Glutamatergic neuron (in vitro differentiated cells): Measurements from ENCODE around the gene TCF12. TPM values are rescaled to one million over a fixed set of nuclear protein-coding genes. Genes with fewer than 3 reads are reported as not detected.

Experiments used
- DNase-seq: peaks from one replicate; pipeline ENCODE4 v3.0.0; 2022
- H3K27ac Mint-ChIP-seq: one replicate; pipeline ENCODE4 v1.8.0; 2020; ENCODE audit warnings: mild to moderate bottlenecking, mixed read lengths, inconsistent platforms; ENCODE audit not compliant: unreplicated experiment
- H3K27me3 Mint-ChIP-seq: one replicate; pipeline ENCODE4 v1.8.0; 2020; ENCODE audit warnings: mild to moderate bottlenecking, moderate library complexity, mixed read lengths, inconsistent platforms; ENCODE audit not compliant: unreplicated experiment
- H3K36me3 Mint-ChIP-seq: one replicate; pipeline ENCODE4 v1.8.0; 2020; ENCODE audit warnings: mild to moderate bottlenecking, mixed read lengths, inconsistent platforms; ENCODE audit not compliant: unreplicated experiment
- H3K4me1 Mint-ChIP-seq: one replicate; pipeline ENCODE4 v1.8.0; 2020; ENCODE audit warnings: mild to moderate bottlenecking, low read depth, mixed read lengths, inconsistent platforms; ENCODE audit not compliant: unreplicated experiment
- H3K4me3 Mint-ChIP-seq: one replicate; pipeline ENCODE4 v1.8.0; 2020; ENCODE audit warnings: mild to moderate bottlenecking, mixed read lengths, inconsistent platforms; ENCODE audit not compliant: unreplicated experiment
- H3K9me3 Mint-ChIP-seq: one replicate; pipeline ENCODE4 v1.8.0; 2020; ENCODE audit warnings: mild to moderate bottlenecking, moderate library complexity, mixed read lengths, inconsistent platforms; ENCODE audit not compliant: unreplicated experiment
- total RNA-seq: library from RNA; stranded (reverse); fragmentation: NEBNext Ultra II Directional; extraction: Animal tissue kit (Norgen Biotek cat#: 25700); gene quantifications from one replicate; pipeline ENCODE4 v1.2.1, GENCODE V29; 2021; ENCODE audit not compliant: unreplicated experiment
- TF ChIP-seq, protein P1 (sequence below): fragments of 200-600 bp; sonication (generic); IDR thresholded peaks from one replicate; pipeline ENCODE4 v1.5.0; 2021; ENCODE audit not compliant: partially characterized antibody, unreplicated experiment

Gene TCF12
- total RNA-seq, 1 donor from 2014 or later = 140 TPM

DNA sequence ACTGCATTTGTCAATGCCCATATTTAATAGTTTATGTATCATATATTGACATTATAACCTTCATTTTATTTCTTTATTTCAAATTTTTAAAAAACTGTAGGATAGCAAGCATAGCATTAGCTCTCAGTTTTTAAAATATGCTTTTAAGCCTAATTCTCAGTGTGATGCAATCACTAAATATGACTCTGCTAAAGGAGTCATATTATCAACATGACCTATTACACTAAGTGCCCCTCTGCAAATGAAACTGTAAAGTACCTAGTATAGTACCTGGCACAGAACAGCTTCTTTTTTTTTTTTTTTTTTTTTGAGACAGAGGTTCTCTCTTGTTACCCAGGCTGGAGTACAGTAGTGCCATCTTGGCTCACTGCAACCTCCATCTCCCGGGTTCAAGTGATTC, 278.4 kb downstream of the TCF12 start:
- peaks cover 2% of the 10 kb centered on the region for H3K9me3 Mint-ChIP-seq
- no peaks in the 10 kb centered on the region for H3K36me3 Mint-ChIP-seq
- H3K27ac Mint-ChIP-seq = no peak overlapping the region
- TF ChIP-seq, protein P1, sequence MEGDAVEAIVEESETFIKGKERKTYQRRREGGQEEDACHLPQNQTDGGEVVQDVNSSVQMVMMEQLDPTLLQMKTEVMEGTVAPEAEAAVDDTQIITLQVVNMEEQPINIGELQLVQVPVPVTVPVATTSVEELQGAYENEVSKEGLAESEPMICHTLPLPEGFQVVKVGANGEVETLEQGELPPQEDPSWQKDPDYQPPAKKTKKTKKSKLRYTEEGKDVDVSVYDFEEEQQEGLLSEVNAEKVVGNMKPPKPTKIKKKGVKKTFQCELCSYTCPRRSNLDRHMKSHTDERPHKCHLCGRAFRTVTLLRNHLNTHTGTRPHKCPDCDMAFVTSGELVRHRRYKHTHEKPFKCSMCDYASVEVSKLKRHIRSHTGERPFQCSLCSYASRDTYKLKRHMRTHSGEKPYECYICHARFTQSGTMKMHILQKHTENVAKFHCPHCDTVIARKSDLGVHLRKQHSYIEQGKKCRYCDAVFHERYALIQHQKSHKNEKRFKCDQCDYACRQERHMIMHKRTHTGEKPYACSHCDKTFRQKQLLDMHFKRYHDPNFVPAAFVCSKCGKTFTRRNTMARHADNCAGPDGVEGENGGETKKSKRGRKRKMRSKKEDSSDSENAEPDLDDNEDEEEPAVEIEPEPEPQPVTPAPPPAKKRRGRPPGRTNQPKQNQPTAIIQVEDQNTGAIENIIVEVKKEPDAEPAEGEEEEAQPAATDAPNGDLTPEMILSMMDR = no peak
- DNase-seq = no peak
- no peak overlapping the region for H3K4me3 Mint-ChIP-seq
- H3K27me3 Mint-ChIP-seq = peaks cover 3% of the 10 kb centered on the region
- peaks cover 26% of the 10 kb centered on the region for H3K4me1 Mint-ChIP-seq

DNA sequence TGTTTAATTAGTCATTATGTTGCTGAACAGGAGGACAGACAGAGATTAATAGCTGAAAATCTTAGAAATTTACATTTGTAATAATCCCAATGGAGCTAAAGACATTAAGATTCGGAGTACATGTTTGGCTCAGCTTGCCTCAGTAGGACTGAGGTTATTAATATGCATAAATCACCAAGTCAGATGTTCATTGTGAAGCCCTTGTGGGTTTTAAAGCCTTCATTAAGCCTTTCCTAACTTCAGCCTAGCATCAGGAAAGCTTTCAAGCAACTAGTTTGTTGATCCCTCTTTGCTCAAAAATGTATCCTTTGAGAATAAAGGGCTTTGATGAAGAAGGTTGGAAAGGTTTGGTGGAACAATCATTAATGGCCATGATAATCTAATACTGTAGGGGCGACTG, 279.7 kb downstream of the TCF12 start:
- peak overlapping the region; percentile 46 for H3K4me3 Mint-ChIP-seq
- H3K36me3 Mint-ChIP-seq = no peaks in the 10 kb centered on the region
- peak overlapping the region; percentile 12 for H3K27ac Mint-ChIP-seq
- TF ChIP-seq, protein P1 = no peak
- peaks cover 23% of the 10 kb centered on the region for H3K4me1 Mint-ChIP-seq
- DNase-seq = no peak
- peaks cover 2% of the 10 kb centered on the region for H3K9me3 Mint-ChIP-seq
- H3K27me3 Mint-ChIP-seq = peaks cover 3% of the 10 kb centered on the region

DNA sequence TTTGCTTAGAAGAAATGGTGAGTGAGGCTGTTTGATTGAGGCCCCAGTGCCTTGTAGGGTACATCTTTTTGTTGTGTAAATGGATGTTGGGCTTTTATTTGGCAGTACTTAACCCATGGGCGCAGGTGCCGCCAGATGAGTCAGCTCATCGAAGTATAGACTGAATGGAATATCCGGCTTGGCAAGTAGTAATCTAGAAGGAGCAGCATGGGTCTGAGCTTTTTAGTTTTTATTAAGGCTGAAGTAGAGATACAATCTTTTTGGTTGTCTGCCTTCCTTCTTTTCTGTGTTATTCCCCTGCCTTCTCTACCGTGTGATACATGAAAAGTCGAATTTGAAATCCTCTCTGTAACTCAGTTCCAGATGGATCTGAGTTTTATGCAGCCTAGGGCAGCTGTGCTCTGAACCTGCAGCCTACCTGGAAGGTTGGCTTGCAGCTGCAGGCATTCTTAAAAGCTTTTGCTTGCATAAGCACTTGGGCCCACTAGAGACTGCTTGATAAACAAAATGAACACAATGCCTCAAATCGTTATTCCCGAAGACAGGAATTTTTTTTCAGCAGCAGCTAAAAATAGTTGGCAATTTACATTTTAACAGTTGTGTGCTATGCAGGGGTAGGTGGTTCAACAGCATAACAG, 280.3 kb downstream of the TCF12 start:
- Mint-ChIP-seq H3K27ac (peak overlapping the region; percentile 91), H3K4me1 (peaks cover 23% of the 10 kb centered on the region), H3K9me3 (peaks cover 2% of the 10 kb centered on the region)

DNA sequence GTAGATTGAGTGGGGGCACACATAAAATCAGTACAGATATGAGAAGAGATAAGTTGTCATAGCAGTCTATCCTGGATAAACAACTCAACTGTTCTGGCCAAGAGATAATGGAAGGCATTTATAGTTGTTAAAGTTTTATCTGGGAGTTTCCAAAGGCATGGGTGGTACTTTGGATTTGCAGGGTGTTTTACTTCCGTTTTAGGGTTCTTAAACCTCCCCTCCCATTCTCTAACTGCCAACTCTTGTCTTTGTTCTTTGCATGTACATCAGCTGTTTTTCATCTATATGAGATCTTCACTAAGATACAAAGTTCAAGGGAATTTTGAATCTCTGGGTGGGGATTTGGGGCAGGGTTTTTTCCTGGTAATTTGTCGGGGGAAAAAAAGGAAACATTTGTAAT, 283.1 kb downstream of the TCF12 start:
- H3K36me3 Mint-ChIP-seq = no peaks in the 10 kb centered on the region
- no peak overlapping the region for H3K4me3 Mint-ChIP-seq
- no peak for DNase-seq
- TF ChIP-seq, protein P1 = no peak
- peaks cover 23% of the 10 kb centered on the region for H3K4me1 Mint-ChIP-seq
- H3K9me3 Mint-ChIP-seq = peaks cover 2% of the 10 kb centered on the region
- H3K27me3 Mint-ChIP-seq = peaks cover 3% of the 10 kb centered on the region
- H3K27ac Mint-ChIP-seq = no peak overlapping the region

More for the DNA sequence above, 280.3 kb downstream of the TCF12 start:
- TF ChIP-seq, protein P1 = no peak
- no peaks in the 10 kb centered on the region for H3K36me3 Mint-ChIP-seq
- peaks cover 3% of the 10 kb centered on the region for H3K27me3 Mint-ChIP-seq
- peak overlapping the region; percentile 46 for H3K4me3 Mint-ChIP-seq
- peak; percentile 72 for DNase-seq

DNA sequence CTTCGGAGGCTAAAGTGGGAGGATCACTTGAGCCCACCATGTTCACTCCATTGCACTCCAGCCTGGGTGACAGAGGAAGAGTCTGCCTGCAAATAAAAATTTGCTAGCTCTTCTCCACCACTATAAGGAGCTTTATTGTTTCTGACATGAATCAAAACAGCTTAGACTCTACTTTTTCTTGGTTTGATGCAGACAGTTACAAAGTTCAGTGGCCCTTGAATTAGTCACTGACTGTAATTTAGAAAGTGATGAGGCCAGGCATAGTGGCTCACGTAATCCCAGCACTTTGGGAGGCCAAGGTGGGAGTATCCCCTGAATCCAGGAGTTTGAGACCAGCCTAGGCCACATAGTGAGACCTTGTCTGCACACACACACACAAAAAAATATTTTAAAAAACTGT, 285.5 kb downstream of the TCF12 start:
- TF ChIP-seq, protein P1 = no peak
- peaks cover under 1% of the 10 kb centered on the region for H3K9me3 Mint-ChIP-seq
- no peaks in the 10 kb centered on the region for H3K36me3 Mint-ChIP-seq
- peaks cover 12% of the 10 kb centered on the region for H3K4me1 Mint-ChIP-seq
- DNase-seq = no peak
- H3K27ac Mint-ChIP-seq = no peak overlapping the region
- no peak overlapping the region for H3K4me3 Mint-ChIP-seq
- no peaks in the 10 kb centered on the region for H3K27me3 Mint-ChIP-seq
